SU-DHL-6 (cell line): ENCODE measurements around the gene CAV1.

Source experiments
- H2AFZ ChIP-seq: fragments of 200-600 bp; sonication (generic); 2 replicates; pipeline ENCODE4 v1.6.1; 2014; ENCODE audit warnings: low read depth, mild to moderate bottlenecking, moderate library complexity, mixed read lengths, antibody characterized with exemption, low read length; ENCODE audit not compliant: severe bottlenecking
- H3F3A ChIP-seq: fragments of 200-600 bp; shearing (Covaris generic); 2 replicates; pipeline ENCODE4 v1.6.0; 2016; ENCODE audit warnings: antibody characterized with exemption, mild to moderate bottlenecking; ENCODE audit not compliant: insufficient read depth
- H3K27ac ChIP-seq: fragments of 200-600 bp; sonication (generic); 2 replicates; pipeline ENCODE4 v1.5.1; 2016; ENCODE audit warnings: low read depth, mild to moderate bottlenecking, low read length, moderate library complexity, mixed read lengths
- H3K27me3 ChIP-seq: fragments of 200-600 bp; sonication (generic), shearing (Covaris generic); 2 replicates; pipeline ENCODE4 v1.6.0; 2014; ENCODE audit warnings: mild to moderate bottlenecking, low read length
- H3K36me3 ChIP-seq: fragments of 200-600 bp; sonication (generic); 2 replicates; pipeline ENCODE4 v1.6.1; 2014; ENCODE audit warnings: mild to moderate bottlenecking, low read length, mixed read lengths
- H3K4me2 ChIP-seq: fragments of 300-600, 200-600 bp; shearing (Covaris generic), sonication (generic); 2 replicates; pipeline ENCODE4 v1.6.0; 2014; ENCODE audit warnings: low read length, low read depth, mild to moderate bottlenecking; ENCODE audit not compliant: poor library complexity, severe bottlenecking
- H3K4me3 ChIP-seq: fragments of 200-600 bp; sonication (generic); 2 replicates; pipeline ENCODE4 v1.5.1; 2014; ENCODE audit warnings: antibody characterized with exemption, low read length, mild to moderate bottlenecking, mixed read lengths; ENCODE audit not compliant: insufficient read depth, poor library complexity, severe bottlenecking
- H3K79me2 ChIP-seq: fragments of 200-600 bp; sonication (generic); 2 replicates; pipeline ENCODE4 v1.6.1; 2014; ENCODE audit warnings: mild to moderate bottlenecking, low read length, moderate library complexity; ENCODE audit not compliant: insufficient read depth
- H3K9ac ChIP-seq: fragments of 200-600 bp; sonication (generic); 2 replicates; pipeline ENCODE4 v1.7.0; 2014; ENCODE audit warnings: mild to moderate bottlenecking, low read length
- H3K9me2 ChIP-seq: fragments of 200-600 bp; sonication (generic); replicated peaks from 2 replicates; pipeline ENCODE4 v1.6.1; 2014; ENCODE audit warnings: low read length; ENCODE audit not compliant: insufficient read depth
- H3K9me3 ChIP-seq: fragments of 200-600 bp; sonication (generic); 2 replicates; pipeline ENCODE4 v1.6.1; 2014; ENCODE audit warnings: low read length, mixed read lengths; ENCODE audit not compliant: insufficient read depth
- H4K20me1 ChIP-seq: fragments of 200-600 bp; sonication (generic); 2 replicates; pipeline ENCODE4 v1.6.1; 2014; ENCODE audit warnings: low read depth, mild to moderate bottlenecking, antibody characterized with exemption, low read length, moderate library complexity, mixed read lengths
- CTCF ChIP-seq: fragments of 200-600 bp; sonication (generic); IDR thresholded peaks from one replicate; pipeline ENCODE4 v1.5.1; 2017; ENCODE audit warnings: antibody characterized with exemption, mild to moderate bottlenecking, low read length, moderate library complexity; ENCODE audit not compliant: insufficient read depth, poor library complexity, severe bottlenecking
- EZH2phosphoT487 ChIP-seq: fragments of 200-600 bp; sonication (generic), shearing (Covaris generic); conservative IDR thresholded peaks from 2 replicates; pipeline ENCODE4 v1.6.1; 2018; ENCODE audit warnings: mild to moderate bottlenecking, antibody characterized with exemption, low read length, moderate library complexity, mixed read lengths

CAV1 gene

GRCh38 chr7:116527521-116527920 is 2.7 kb downstream of the CAV1 start:
- Histone ChIP-seq H4K20me1 (no peaks in the 10 kb centered on the region), H2AFZ (no peak overlapping the region), H3K9me3 (no peaks in the 10 kb centered on the region), H3K79me2 (no peaks in the 10 kb centered on the region), H3F3A (no peaks in the 10 kb centered on the region), H3K27me3 (no peaks in the 10 kb centered on the region), H3K9ac (no peak overlapping the region), H3K36me3 (no peaks in the 10 kb centered on the region), H3K27ac (no peak overlapping the region), H3K4me3 (no peak overlapping the region), H3K9me2 (no peaks in the 10 kb centered on the region), H3K4me2 (no peak overlapping the region)
- TF ChIP-seq CTCF (no peak), EZH2phosphoT487 (no peak)

GRCh38 chr7:116528008-116528789 is 3.4 kb downstream of the CAV1 start:
- Histone ChIP-seq H4K20me1 (no peaks in the 10 kb centered on the region), H3K4me2 (no peak overlapping the region), H3K4me3 (no peak overlapping the region), H3K27me3 (no peaks in the 10 kb centered on the region), H3K9ac (no peak overlapping the region), H3K9me2 (no peaks in the 10 kb centered on the region), H3K79me2 (no peaks in the 10 kb centered on the region), H3K36me3 (no peaks in the 10 kb centered on the region), H3K27ac (no peak overlapping the region), H3F3A (no peaks in the 10 kb centered on the region), H2AFZ (no peak overlapping the region), H3K9me3 (no peaks in the 10 kb centered on the region)
- TF ChIP-seq EZH2phosphoT487 (no peak), CTCF (no peak)

GRCh38 chr7:116529250-116529649 is 4.4 kb downstream of the CAV1 start:
- Histone ChIP-seq H3F3A (no peaks in the 10 kb centered on the region), H3K4me3 (no peak overlapping the region), H3K4me2 (no peak overlapping the region), H3K27me3 (no peaks in the 10 kb centered on the region), H3K27ac (no peak overlapping the region), H3K36me3 (no peaks in the 10 kb centered on the region), H4K20me1 (no peaks in the 10 kb centered on the region), H2AFZ (no peak overlapping the region), H3K79me2 (no peaks in the 10 kb centered on the region), H3K9me3 (no peaks in the 10 kb centered on the region), H3K9ac (no peak overlapping the region), H3K9me2 (no peaks in the 10 kb centered on the region)
- no peak for TF ChIP-seq EZH2phosphoT487
- no peak for TF ChIP-seq CTCF
